Esophagus squamous epithelium (tissue), 5 donors: ENCODE data around the gene SMOC2. TPM values are rescaled to one million over a fixed set of nuclear protein-coding genes. Genes with fewer than 3 reads are reported as not detected.

ENCODE experiments used
- DNase-seq: peaks from one replicate; lab custom pipeline; 2025; lab: John Stamatoyannopoulos, UW
- H3K27ac ChIP-seq, 4 donors: fragments of 200-600 bp; sonication (generic); one replicate each; pipeline ENCODE4 v1.5.1; 2016 to 2019; ENCODE audit warnings: mild to moderate bottlenecking in 1 of 4
- H3K27me3 ChIP-seq, 4 donors: fragments of 200-600 bp; sonication (generic); 1 replicate in 3 of 4; 2 replicates in 1 of 4; pipeline versions ENCODE4 v1.5.1 to v1.6.0; 2017 to 2021; ENCODE audit warnings: antibody characterized with exemption in 1 of 4
- H3K36me3 ChIP-seq, 3 donors: fragments of 200-600 bp; sonication (generic); one replicate each; pipeline ENCODE4 v1.5.1; 2016 to 2019
- H3K4me1 ChIP-seq, 3 donors: fragments of 200-600 bp; sonication (generic); one replicate each; pipeline ENCODE4 v1.5.1; 2017 to 2019
- H3K4me3 ChIP-seq, 4 donors: fragments of 200-600 bp; sonication (generic); 1 replicate in 3 of 4; 2 replicates in 1 of 4; pipeline ENCODE4 v1.5.1; 2016 to 2019; ENCODE audit warnings: mild to moderate bottlenecking in 2 of 4, moderate library complexity in 1 of 4
- H3K9me3 ChIP-seq, 3 donors: fragments of 200-600 bp; sonication (generic); one replicate each; pipeline ENCODE4 v1.5.1; 2016 to 2019
- POLR2A ChIP-seq, 4 donors: fragments of 450-650 bp; IDR thresholded peaks; one replicate each; pipeline ENCODE4 v1.6.1; 2017; ENCODE audit warnings: antibody characterized with exemption in 4 of 4, mild to moderate bottlenecking in 4 of 4, moderate library complexity in 3 of 4
- WGBS, 2 donors: methylation state at CpG; one replicate each; pipeline ENCODE4 v1.1.5; 2018; 5-methylcytosine and 5-hydroxymethylcytosine counted together
- intact Hi-C: fragments of 100-400 bp; cut with DNase I; formaldehyde crosslinking; loops from one replicate; pipeline ENCODE4 v1.15.0; 2022
- total RNA-seq, 4 donors: library from RNA; depleted of rRNA; stranded (reverse); fragments of >200 nt; gene quantifications; one replicate each; pipeline ENCODE4 v1.1.0, GENCODE V29; 2016
- TF ChIP-seq, protein P1 (sequence below), 6 experiments: fragments of 450-650 bp in 4 of 6; fragments of 200-600 bp in 2 of 6; sonication (generic) in 2 of 6; IDR thresholded peaks; one replicate each; pipeline ENCODE4 v1.5.1; 2016 to 2019; ENCODE audit warnings: antibody characterized with exemption in 6 of 6, mild to moderate bottlenecking in 4 of 6, moderate library complexity in 4 of 6
- donor health status: DM: yes; HTN: yes; CAD: no.

Gene SMOC2
- total RNA-seq, 4 donors from 2014 or later = 1.9 to 35.5 (median 7.1) TPM

GRCh38 chr6:168520233-168520632 lies 79.2 kb downstream of the SMOC2 start:
- DNase-seq = no peak
- H3K27ac ChIP-seq = no peak overlapping the region
- intact Hi-C loops = no loop called here

GRCh38 chr6:168524571-168525001 lies 83.6 kb downstream of the SMOC2 start:
- Histone ChIP-seq H3K27me3 (no peaks in the 10 kb centered on the region), H3K9me3 (no peaks in the 10 kb centered on the region), H3K4me1 (peaks cover 0 to 23% (median 13%) of the 10 kb centered on the region in 3 donors), H3K36me3 (no peaks in the 10 kb centered on the region), H3K4me3 (no peak overlapping the region), H3K27ac (peak overlapping the region in 3 of 4 donors; percentile 66 to 88 (median 77))
- intact Hi-C loops = no loop called here
- 76 to 84% methylated on average over 13 of the region's 13 CpGs for WGBS, 2 donors
- DNase-seq = no peak
- TF ChIP-seq POLR2A (IDR thresholded peaks at IDR 0.05) = no peak
- TF ChIP-seq, protein P1, sequence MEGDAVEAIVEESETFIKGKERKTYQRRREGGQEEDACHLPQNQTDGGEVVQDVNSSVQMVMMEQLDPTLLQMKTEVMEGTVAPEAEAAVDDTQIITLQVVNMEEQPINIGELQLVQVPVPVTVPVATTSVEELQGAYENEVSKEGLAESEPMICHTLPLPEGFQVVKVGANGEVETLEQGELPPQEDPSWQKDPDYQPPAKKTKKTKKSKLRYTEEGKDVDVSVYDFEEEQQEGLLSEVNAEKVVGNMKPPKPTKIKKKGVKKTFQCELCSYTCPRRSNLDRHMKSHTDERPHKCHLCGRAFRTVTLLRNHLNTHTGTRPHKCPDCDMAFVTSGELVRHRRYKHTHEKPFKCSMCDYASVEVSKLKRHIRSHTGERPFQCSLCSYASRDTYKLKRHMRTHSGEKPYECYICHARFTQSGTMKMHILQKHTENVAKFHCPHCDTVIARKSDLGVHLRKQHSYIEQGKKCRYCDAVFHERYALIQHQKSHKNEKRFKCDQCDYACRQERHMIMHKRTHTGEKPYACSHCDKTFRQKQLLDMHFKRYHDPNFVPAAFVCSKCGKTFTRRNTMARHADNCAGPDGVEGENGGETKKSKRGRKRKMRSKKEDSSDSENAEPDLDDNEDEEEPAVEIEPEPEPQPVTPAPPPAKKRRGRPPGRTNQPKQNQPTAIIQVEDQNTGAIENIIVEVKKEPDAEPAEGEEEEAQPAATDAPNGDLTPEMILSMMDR (IDR thresholded peaks at IDR 0.05) = no peak

More at GRCh38 chr6:168520233-168520632, 79.2 kb downstream of the SMOC2 start:
- Histone ChIP-seq H3K36me3 (no peaks in the 10 kb centered on the region), H3K4me1 (no peaks in the 10 kb centered on the region), H3K27me3 (no peaks in the 10 kb centered on the region), H3K9me3 (no peaks in the 10 kb centered on the region), H3K4me3 (no peak overlapping the region)
- TF ChIP-seq, protein P1 (IDR thresholded peaks at IDR 0.05) = no peak
- TF ChIP-seq POLR2A (IDR thresholded peaks at IDR 0.05) = no peak
- 85 to 94% methylated on average over 9 to 10 of the region's 10 CpGs for WGBS, 2 donors

GRCh38 chr6:168525114-168525513 lies 84.1 kb downstream of the SMOC2 start:
- no peak for TF ChIP-seq POLR2A (IDR thresholded peaks at IDR 0.05)
- TF ChIP-seq, protein P1 (IDR thresholded peaks at IDR 0.05) = no peak
- no peaks in the 10 kb centered on the region for H3K27me3 ChIP-seq
- no peaks in the 10 kb centered on the region for H3K9me3 ChIP-seq
- H3K36me3 ChIP-seq = no peaks in the 10 kb centered on the region
- no peak for DNase-seq
- peaks cover 0 to 23% (median 13%) of the 10 kb centered on the region in 3 donors for H3K4me1 ChIP-seq
- 87 to 90% methylated on average over 8 of the region's 8 CpGs for WGBS, 2 donors
- H3K27ac ChIP-seq = peak overlapping the region in 3 of 4 donors; percentile 66 to 88 (median 77)
- no peak overlapping the region for H3K4me3 ChIP-seq
- intact Hi-C loops = no loop called here

DNA sequence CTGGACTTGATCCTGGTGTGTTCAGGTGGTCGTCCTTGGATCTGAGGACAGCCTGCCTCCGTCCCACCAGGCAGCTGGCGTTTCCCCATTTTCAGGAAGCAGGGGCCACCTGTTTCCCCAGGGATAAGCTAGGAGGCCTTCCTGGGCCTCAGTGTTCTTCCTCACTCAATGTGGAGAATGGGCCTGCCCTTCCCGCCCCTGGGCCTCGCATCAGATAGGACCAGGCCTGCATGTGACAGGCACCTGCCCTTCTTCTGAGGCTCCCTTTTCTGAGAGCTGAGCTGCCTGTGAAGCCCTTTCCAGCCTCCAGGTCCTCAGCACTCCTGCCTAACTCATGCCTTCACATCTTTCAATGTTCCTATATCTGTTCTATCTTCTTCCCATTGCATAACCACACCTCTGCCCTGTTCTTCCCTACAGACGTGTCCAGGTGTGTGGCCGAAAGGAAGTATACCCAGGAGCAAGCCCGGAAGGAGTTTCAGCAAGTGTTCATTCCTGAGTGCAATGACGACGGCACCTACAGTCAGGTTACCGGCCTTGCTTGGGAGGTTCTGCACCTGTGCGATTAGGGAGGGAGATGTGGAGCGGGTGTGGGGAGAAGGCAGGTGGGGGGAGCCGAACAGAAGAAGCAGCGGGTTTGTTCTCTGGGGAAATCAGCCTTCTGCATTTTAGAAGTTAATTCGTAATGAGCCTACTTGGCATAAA lies 85.1 kb downstream of the SMOC2 start:
- intact Hi-C loops = no loop called here
- Histone ChIP-seq H3K36me3 (no peaks in the 10 kb centered on the region), H3K4me1 (peaks cover 0 to 23% (median 13%) of the 10 kb centered on the region in 3 donors), H3K9me3 (no peaks in the 10 kb centered on the region), H3K4me3 (no peak overlapping the region), H3K27ac (peak overlapping the region; percentile 46 to 88 (median 72)), H3K27me3 (no peaks in the 10 kb centered on the region)
- 53 to 62% methylated on average over 13 to 16 of the region's 16 CpGs for WGBS, 2 donors
- TF ChIP-seq, protein P1 (IDR thresholded peaks at IDR 0.05) = no peak
- no peak for TF ChIP-seq POLR2A (IDR thresholded peaks at IDR 0.05)
- DNase-seq = no peak

GRCh38 chr6:168526841-168527281 lies 85.9 kb downstream of the SMOC2 start:
- no peak for DNase-seq
- 12 to 53% methylated on average over 5 to 8 of the region's 8 CpGs for whole genome bisulfite sequencing, 2 donors
- peak overlapping the region; percentile 54 to 88 (median 76) for H3K27ac ChIP-seq

More at GRCh38 chr6:168526841-168527281, 85.9 kb downstream of the SMOC2 start:
- intact Hi-C loops = no loop called here
- no peaks in the 10 kb centered on the region for H3K9me3 ChIP-seq
- no peak overlapping the region for H3K4me3 ChIP-seq
- no peaks in the 10 kb centered on the region for H3K27me3 ChIP-seq
- TF ChIP-seq, protein P1 (IDR thresholded peaks at IDR 0.05) = no peak
- peak in 2 of 4 donors; percentile 9 to 18 for TF ChIP-seq POLR2A (IDR thresholded peaks at IDR 0.05)
- H3K36me3 ChIP-seq = no peaks in the 10 kb centered on the region
- H3K4me1 ChIP-seq = peaks cover 0 to 23% (median 13%) of the 10 kb centered on the region in 3 donors
